ENCODE measurements around the gene ASB8.

- TF ChIP-seq CTCF (IDR thresholded peaks at IDR 0.05 in 8 of 11, conservative IDR thresholded peaks at IDR 0.05 in 3 of 11) (no peak), POLR2A (IDR thresholded peaks at IDR 0.05) (no peak), POLR2AphosphoS5 (IDR thresholded peaks at IDR 0.05) (no peak)
Observed at GRCh38 chr12:48160807-48161206, 3.5 kb upstream of the ASB8 start.

All from spleen (tissue), 7 donors.